IPS-18c (cell line): Measurements from ENCODE around the gene GPC5.
"Not testable (repeated sequence)": the region's sequence is repeated elsewhere in the genome, so short reads cannot be mapped to it uniquely, and the experiment has no call there.

Source experiments
- H3K4me3 ChIP-seq: 2 replicates; pipeline ENCODE4 v1.7.0; 2013; ENCODE audit warnings: low read depth, mild to moderate bottlenecking, low read length, moderate library complexity; ENCODE audit not compliant: insufficient read depth
- H3K9me3 ChIP-seq: one replicate; pipeline ENCODE4 v1.6.1; 2013; ENCODE audit warnings: mild to moderate bottlenecking, low read length, moderate library complexity; ENCODE audit not compliant: control insufficient read depth, insufficient read depth

Gene GPC5

DNA sequence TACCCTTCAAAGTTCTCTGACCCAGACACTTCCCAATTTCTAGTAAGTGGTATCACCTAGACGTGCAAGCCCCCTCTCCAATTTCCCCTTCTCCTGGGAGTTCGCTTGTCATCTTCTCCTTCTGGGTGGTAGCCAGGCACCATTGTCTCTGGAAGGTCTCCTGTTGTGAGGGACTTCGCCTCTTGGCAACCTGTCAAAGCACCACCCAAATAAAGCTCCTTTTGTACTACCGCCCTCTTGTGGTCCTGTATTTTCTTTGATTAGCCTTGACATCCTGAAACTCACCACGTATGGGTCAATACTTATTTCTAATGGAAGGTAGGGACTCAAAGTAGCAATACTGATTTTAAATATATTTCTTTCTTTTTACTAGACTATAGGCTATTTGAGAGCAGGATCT is 8.2 kb downstream of the GPC5 start:
- Histone ChIP-seq H3K4me3 (no peak overlapping the region), H3K9me3 (no peaks in the 10 kb centered on the region)

DNA sequence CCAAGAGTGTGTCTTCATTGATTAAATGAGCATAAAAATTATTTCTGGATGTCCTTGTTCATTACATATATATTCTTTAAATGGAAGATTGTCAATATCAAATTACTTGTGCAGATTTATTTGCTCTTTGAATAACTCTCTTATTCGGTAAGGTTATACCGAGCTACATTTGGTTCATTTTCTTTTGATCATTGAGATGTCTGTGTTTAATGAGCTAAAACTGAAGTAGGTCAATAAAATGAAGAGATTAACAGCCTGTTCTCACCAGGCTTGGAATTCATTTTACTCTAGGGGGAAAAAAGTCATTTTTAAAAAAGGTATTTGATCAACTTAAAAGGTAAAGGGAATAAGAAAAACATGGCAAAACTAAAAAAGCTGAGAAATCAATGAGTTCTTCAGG is 10.6 kb downstream of the GPC5 start:
- Histone ChIP-seq H3K4me3 (no peak overlapping the region), H3K9me3 (no peaks in the 10 kb centered on the region)

DNA sequence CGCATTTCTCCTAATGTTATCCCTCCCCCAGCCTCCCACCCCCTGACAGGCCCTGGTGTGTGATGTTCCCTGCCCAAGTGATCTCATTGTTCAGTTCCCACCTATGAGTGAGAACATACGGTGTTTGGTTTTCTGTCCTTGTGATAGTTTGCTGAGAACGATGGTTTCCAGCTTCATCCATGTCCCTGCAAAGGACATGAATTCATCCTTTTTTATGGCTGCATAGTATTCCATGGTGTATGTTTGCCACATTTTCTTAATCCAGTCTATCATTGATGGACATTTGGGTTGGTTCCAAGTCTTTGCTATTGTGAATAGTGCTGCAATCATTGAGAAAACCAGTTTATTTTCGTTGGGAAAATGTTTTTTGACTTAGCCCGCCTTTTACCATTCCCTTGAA is 18.2 kb downstream of the GPC5 start:
- not testable (repeated sequence) for H3K9me3 ChIP-seq, H3K4me3 ChIP-seq

DNA sequence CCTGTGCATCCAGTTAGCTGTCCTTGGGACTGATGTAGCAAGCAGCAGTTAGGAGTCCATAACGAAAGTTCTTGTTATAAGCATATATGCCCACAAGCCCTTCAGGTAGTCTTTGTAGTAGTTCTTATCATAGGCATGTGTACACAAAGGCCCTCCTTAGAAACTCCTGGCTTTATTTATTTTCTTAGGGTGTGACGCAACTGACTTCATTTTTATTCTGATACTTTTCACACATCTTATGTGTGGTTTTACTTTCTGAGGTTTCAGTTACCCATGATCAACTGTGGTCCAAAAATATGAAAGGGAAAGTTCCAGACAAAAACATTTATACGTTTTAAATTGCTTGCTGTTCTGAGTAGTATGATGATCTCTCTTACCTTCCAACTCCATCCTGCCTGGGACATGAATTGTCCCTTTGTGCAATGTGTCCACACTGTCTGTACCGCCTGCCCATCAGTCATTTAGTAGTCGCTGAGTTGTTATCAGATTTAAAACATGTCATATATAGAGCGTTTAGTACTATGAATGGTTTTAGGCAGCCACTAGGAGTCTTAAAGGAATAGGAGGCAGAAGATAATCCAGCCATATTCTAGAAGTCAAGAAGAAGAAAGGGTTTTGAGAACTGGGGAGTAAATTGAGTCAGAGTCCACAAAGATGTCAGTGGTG is 19.4 kb downstream of the GPC5 start:
- Histone ChIP-seq H3K9me3 (no peaks in the 10 kb centered on the region), H3K4me3 (no peak overlapping the region)

DNA sequence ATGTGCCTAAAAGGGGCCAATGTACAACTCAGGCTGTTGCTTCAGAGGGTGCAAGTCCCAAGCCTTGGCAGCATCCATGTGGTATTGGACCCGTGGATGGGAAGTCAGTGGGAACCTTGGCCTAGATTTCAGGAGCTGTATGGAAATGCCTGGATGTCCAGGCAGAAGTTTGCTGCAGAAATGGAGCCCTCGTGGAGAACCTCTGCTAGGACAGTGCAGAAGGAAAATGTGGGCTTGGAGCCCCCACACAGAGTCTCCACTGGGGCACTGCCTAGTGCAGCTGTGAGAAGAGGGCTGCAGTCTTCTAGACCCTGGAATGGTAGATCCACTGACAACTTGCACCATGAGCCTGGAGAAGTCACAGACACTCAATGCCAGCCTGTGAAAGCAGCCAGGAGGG is 28.5 kb downstream of the GPC5 start:
- Histone ChIP-seq H3K9me3 (no peaks in the 10 kb centered on the region), H3K4me3 (no peak overlapping the region; the same call in 1 of the 2 replicates)

DNA sequence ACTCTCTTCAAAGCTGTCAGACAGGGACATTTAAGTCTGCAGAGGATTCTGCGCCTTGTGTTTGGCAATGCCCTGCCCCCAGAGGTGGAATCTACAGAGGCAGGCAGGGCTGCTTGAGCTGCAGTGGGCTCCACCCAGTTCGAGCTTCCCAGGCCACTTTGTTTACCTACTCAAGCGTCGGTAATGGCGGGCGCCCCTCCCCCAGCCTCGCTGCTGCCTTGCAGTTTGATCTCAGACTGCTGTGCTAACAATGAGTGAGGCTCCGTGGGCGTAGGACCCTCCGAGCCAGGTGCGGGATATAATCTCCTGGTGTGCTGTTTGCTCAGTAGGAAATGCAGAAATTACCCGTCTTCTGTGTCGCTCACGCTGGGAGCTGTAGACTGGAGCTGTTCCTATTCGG is 40.3 kb downstream of the GPC5 start:
- H3K9me3 ChIP-seq, H3K4me3 ChIP-seq: not testable (repeated sequence)

DNA sequence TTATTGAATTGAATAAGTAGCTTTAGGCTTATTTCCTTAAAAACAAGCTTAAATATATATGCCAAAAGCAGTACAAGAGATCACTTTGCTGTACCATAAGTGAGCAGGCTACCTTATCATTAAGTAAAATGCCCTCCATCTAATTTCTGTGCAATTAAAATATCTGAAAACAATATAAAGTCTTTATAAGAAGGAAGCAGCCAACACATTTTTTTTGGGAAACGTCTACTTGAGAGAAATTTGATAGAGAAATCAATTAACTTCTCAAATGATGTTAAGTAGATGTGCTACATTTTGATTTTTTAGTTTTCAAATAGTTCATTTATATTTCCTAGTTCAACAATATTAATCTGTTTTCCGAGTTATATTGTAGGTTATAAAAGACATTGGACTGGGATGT is 52.5 kb downstream of the GPC5 start:
- Histone ChIP-seq H3K4me3 (no peak overlapping the region), H3K9me3 (peaks cover 2% of the 10 kb centered on the region)

DNA sequence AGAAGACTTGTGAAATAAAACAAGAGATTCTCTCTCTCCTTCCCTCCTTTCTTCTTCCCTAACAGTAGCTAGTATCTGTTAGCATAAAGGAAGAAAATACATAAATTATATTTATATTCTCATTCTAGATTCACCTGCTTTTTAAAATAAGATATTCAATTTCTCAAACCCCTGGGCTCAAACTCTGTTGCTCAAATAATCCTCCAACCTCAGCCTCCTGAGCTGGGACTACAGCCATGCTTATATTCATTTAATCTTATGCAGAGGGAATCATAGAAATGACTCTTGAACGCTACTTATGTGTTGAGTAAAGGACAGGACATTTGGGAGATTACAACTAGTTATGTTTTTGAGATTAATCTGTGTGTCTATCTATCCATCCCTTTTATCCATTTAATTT is 56.2 kb downstream of the GPC5 start:
- Histone ChIP-seq H3K9me3 (no peaks in the 10 kb centered on the region), H3K4me3 (no peak overlapping the region)

DNA sequence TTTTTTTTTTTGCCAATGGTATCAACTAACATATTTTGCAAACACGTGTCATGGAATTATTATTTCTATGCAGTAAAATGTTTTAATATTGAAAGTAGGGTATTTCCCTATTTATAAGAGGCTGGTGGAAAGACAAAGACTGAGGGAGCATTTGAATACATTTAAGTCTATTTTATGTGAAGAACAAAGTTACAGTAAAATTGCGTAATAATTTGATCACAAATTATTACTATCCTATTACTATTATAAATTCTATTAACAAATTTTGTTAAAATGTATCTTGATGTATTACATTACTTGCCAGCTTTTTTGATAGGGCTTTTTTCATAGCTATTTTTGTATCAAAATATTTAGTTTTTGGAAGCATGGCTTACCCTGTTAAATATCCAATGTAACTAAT is 58.4 kb downstream of the GPC5 start:
- no peaks in the 10 kb centered on the region for H3K9me3 ChIP-seq
- H3K4me3 ChIP-seq = no peak overlapping the region

DNA sequence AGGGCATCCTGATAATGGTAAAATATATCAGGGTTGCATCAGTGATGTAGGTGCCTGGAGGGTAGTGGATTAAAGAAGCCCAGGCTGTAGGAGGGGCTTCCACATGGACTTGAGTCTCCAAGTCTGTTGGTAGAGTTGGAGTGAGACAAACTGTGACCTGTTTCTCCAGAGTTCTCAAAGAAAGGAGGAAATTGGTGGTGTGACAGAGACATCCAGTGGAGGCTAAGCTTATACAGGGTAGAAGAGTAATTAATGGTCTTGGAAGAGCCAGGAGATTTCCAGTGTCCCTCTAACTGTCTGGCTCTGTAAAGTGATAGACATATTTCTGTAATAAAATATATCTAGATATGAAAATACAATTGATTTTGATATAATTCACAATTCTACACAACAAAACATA is 61.1 kb downstream of the GPC5 start:
- H3K4me3 ChIP-seq = no peak overlapping the region
- H3K9me3 ChIP-seq = no peaks in the 10 kb centered on the region

DNA sequence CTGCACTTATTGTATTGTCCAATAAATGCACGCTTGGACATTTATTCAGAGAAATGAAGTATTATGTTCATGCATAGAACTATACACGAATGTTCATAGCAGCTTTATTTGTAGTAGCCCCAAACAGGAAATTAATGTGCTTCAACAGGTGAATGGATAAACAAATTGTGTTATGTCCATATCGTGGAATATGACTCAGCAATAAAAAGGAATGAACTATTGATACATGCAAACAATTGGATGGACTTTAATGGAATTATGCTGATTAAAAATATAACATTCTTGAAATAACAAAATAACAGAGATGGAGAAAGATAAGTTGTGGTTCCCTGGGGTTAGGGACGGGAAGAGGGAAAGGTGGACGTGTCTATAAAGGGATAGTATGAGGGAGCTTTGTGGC is 65.9 kb downstream of the GPC5 start:
- Histone ChIP-seq H3K4me3 (no peak overlapping the region), H3K9me3 (no peaks in the 10 kb centered on the region)

DNA sequence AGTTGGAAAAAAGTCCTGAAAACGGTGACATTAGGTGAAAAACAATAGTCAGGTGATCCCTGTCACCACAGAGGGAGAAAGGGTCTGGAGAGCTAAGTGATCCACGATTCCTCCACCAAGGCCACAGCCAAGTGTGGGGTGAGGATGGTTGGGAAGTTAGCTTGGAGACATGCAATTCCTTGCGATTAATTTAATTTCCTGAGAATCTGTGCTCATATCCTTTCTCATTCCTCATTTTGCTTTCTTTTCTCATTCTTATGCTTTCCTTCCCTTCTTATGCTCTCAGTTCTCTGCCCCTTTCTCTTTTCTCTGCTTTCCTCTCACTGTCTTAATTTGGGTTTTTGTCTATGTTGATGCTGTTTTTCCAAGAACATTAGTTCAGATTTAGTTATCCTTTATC is 68.8 kb downstream of the GPC5 start:
- Histone ChIP-seq H3K9me3 (no peaks in the 10 kb centered on the region), H3K4me3 (no peak overlapping the region)

DNA sequence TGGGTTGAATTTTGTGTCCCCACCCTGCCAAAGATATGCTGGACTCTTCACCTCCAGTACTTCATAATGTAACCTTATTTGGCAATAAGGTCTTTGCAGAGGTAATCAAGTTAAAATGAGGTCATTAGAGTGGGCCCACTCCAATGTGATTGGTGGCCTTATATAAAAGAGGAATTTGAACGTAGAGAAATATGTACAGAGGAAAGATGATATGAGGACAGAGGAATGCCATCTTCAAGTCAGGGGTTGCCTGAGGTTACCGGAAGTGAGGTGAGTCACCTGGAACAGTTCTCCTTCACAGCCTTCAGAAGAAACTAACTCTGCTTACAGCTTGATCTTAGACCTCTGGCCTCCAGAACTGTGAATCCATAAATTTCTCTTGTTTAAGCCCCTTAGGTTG is 69.9 kb downstream of the GPC5 start:
- no peaks in the 10 kb centered on the region for H3K9me3 ChIP-seq
- H3K4me3 ChIP-seq = no peak overlapping the region

DNA sequence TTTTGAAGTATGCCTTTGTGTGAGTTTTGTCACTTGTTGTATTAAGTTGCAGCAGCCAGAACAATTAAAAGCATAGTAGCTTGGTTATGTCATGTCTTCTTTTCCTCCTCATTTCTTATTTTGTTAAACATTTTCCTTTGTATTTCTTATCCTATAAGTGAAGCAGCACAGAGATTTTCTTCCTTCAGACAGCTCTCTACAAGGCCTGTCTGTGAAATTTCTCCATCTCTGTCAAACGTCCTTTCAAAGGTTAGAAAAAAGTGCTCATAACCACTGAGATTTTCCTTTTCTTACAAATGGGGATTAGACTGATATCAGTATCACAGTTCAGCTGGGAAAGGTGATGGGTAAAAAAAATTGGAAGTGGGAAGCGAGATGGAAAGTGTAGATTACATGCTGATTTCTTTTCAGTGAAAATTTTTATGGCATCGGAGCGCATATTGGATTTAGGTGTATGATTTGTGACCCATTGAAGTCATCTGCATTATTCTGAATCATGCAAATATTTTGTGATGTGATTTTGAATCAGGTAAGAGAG is 71.7 kb downstream of the GPC5 start:
- Histone ChIP-seq H3K4me3 (no peak overlapping the region), H3K9me3 (no peaks in the 10 kb centered on the region)

DNA sequence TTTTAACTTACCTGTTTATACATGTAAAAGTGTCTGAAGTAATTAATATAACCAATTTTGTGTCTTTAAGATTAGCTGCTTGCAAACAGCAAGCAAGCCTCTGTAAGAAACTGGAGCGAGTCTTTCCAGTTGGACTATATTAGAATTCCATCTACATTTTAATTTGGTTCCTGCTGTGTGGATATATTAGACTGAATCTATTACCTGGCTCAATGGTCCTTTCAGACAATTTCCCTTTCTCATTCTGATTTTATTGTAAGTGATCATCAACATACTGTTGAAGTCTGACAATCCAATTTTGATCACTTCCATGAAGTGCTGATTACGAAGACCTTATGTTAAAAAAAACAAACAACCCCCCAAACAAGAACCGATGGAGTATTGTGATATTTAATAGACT is 72.3 kb downstream of the GPC5 start:
- Histone ChIP-seq H3K9me3 (no peaks in the 10 kb centered on the region), H3K4me3 (no peak overlapping the region)

DNA sequence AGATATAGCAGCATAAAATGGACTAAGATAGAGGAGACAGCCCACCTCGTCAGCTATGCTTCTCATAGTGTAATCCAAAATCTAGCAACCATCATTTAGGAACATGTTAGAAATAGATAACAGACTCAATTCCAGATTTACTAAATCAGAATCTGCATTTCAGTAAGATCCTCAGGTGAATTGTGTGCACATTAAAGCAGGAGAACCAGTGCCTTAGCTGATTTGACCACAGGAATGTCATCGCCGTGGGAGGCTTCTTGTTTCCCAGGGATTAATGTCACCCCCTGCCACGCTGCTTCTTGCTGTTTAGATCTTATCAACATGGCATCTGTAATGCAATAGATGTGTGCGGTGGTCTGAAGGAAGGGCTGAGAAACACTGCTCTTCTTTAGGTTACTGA is 84.0 kb downstream of the GPC5 start:
- no peaks in the 10 kb centered on the region for H3K9me3 ChIP-seq
- H3K4me3 ChIP-seq = no peak overlapping the region

DNA sequence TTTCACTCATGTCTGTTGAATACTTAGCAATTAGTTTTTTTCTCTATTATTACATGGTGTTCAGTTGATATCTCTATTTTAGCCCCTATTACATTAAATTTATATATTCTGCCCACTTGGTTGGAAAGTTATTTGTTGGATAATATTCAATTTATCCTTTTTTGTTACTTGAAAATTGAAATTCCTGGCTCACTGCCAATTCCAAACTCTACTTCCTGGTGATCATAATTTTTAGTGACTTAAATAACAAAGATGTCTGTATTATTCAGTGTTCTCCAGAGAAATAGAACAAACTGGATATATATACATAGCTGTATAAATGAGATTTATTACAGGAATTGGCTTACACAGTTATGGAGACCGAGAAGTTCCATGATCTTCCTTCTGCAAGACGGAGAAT is 93.6 kb downstream of the GPC5 start:
- no peak overlapping the region for H3K4me3 ChIP-seq
- no peaks in the 10 kb centered on the region for H3K9me3 ChIP-seq

DNA sequence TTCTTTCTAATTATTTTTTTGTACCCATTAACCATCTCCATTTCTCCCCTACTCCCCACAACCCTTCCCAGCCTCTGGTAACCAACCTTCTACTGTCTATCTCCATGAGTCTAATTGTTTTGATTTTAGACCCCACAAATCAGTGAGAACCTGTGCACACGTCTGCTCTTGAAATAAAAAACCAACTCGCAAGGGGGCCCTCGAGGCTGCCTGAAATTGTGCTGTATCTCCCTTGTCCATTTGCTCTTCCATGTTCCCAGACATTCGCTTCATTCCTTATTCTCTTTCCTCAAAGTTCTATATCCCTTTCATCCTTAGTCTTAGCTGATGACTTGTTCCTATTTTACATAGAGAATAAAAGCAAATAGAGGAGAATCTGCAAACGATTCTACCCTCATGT is 95.0 kb downstream of the GPC5 start:
- Histone ChIP-seq H3K4me3 (no peak overlapping the region), H3K9me3 (no peaks in the 10 kb centered on the region)

DNA sequence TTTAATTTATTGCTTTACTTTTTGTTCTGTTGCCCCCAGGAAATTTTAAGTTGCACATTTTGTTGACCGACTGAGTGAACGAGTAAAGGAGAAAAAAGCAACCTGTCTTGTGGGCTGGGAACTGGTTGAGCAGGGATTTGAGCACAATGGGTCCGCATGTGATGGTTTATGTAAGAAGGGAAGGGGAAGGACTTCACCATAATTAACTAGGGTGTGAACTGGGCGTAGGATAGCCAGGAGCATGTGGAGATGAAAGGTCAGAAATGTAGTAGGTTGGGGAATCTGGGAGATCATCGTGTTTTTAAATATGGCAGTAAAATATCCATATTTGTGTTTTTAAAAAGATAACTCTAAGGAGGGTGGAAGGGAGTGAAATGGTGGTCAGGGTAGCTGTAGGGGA is 99.9 kb downstream of the GPC5 start:
- Histone ChIP-seq H3K4me3 (no peak overlapping the region), H3K9me3 (no peaks in the 10 kb centered on the region)
